Esophagus (tissue), 2 donors: ENCODE results near the gene RDH14. TPM values are rescaled to one million over a fixed set of nuclear protein-coding genes. Genes with fewer than 3 reads are reported as not detected.

Experiments
- H3K27ac ChIP-seq, 2 donors: one replicate each; pipeline ENCODE4 v1.5.1; 2013; ENCODE audit warnings: low read depth in 2 of 2, mild to moderate bottlenecking in 2 of 2, inconsistent platforms in 1 of 2, low read length in 1 of 2, moderate library complexity in 1 of 2
- H3K27me3 ChIP-seq, 2 donors: one replicate each; pipeline ENCODE4 v1.6.1; 2013; ENCODE audit warnings: low read length in 2 of 2, control low read depth in 1 of 2, mild to moderate bottlenecking in 1 of 2; ENCODE audit not compliant: insufficient read depth in 2 of 2, control insufficient read depth in 1 of 2
- H3K36me3 ChIP-seq, 2 donors: one replicate each; pipeline ENCODE4 v1.6.1; 2013; ENCODE audit warnings: low read length in 1 of 2; ENCODE audit not compliant: control insufficient read depth in 2 of 2, insufficient read depth in 2 of 2
- H3K4me1 ChIP-seq, 2 donors: one replicate each; pipeline ENCODE4 v1.6.1; 2013; ENCODE audit warnings: low read length in 1 of 2; ENCODE audit not compliant: control insufficient read depth in 2 of 2, insufficient read depth in 2 of 2
- H3K4me3 ChIP-seq, 2 donors: one replicate each; pipeline ENCODE4 v1.5.1; 2013; ENCODE audit warnings: low read length in 2 of 2, mild to moderate bottlenecking in 2 of 2, low read depth in 1 of 2, moderate library complexity in 1 of 2
- H3K9me3 ChIP-seq, 2 donors: one replicate each; pipeline ENCODE4 v1.6.1; 2013; ENCODE audit warnings: mild to moderate bottlenecking in 2 of 2, low read depth in 1 of 2, low read length in 1 of 2, moderate library complexity in 1 of 2; ENCODE audit not compliant: control insufficient read depth in 2 of 2, insufficient read depth in 1 of 2
- WGBS, 2 donors: extraction: QIAGEN DNeasy Blood & Tissue Kit; methylation state at CpG; one replicate each; pipeline ENCODE4 v1.1.7; 2013; 5-methylcytosine and 5-hydroxymethylcytosine counted together
- polyA plus RNA-seq, 2 donors: library from polyadenylated mRNA; stranded (reverse); fragments of 200-250 nt; gene quantifications; one replicate each; pipeline ENCODE4 v1.2.3, GENCODE V29; 2013
- donor health status: healthy with polysubstance abuse.
- donor health status: Bipolar disorder and iron deficiency.

Gene RDH14
- polyA plus RNA-seq, 2 donors, result 11.8 to 14.3 TPM

DNA sequence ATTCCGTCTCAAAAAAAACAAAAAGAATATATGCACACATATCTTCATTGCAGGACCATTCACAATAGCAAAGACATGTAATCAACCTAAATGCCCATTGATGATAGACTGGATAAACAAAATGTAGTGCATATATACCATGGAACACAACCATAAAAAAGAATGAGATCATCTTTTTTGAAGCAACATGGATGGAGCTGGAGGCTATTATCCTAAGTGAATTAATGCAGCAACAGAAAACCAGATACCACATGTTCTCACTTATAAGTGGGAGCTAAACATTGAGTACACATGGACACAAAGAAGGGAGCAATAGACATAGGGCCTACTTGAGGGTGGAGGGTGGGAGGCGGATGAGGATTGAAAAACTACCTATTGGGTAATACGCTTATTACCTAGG lies 20.2 kb upstream of the RDH14 start:
- 98% methylated on average over 3 of the region's 3 CpGs for WGBS, 2 donors

DNA sequence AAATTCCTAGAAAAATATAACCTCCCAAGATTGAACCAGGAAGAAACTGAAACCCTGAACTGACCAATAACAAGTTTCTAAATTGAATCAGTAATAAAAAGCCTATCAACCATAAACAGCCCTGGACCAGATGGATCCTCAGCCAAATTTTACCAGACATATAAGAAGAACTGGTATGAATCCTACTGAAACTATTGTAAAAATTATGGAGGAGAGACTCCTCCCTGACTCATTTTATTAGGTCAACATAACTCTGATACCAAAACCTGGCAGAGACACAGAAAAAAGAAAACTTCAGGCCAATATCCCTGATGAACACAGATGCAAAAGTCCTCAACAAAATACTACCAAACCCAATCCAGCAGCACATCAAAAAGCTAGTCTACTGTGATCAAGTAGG lies 17.6 kb upstream of the RDH14 start:
- no peak overlapping the region for H3K27ac ChIP-seq
- no peaks in the 10 kb centered on the region for H3K27me3 ChIP-seq
- no peak overlapping the region for H3K4me3 ChIP-seq
- H3K4me1 ChIP-seq, result no peaks in the 10 kb centered on the region
- no peaks in the 10 kb centered on the region for H3K36me3 ChIP-seq
- no peaks in the 10 kb centered on the region for H3K9me3 ChIP-seq

More for the DNA sequence above, 20.2 kb upstream of the RDH14 start:
- Histone ChIP-seq H3K27ac (no peak overlapping the region), H3K9me3 (peaks cover 6 to 12% of the 10 kb centered on the region in 2 donors), H3K27me3 (no peaks in the 10 kb centered on the region), H3K4me1 (no peaks in the 10 kb centered on the region), H3K4me3 (no peak overlapping the region), H3K36me3 (no peaks in the 10 kb centered on the region)

DNA sequence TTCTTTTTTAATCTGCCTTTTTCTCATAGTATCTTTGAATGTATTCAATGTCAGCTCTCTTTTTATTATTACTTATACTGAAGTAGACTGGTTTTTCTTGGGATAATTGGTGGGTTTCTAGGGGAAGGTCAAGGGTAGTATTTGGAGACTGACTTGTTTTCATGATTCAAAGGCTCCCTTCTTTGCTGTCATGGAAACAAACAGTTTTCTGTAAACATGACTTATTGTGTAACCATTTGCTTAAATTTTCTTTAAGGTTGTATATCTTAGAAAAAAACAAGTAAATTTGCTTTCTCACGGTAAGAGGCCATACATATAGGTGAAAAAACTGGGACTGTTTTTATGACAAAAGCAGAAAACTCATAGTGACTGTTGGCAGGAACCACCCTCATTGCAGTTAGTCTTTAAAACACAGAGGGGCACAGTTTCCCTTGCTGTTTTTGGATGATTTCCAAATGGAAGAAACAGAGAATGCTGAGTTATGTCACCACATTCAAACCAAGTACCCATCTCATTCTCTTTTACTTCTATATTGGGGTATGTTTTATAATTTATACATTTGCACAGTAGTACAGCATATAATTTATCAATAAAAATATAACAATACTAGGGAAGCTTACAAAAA lies 5.8 kb upstream of the RDH14 start:
- H3K27me3 ChIP-seq, result no peaks in the 10 kb centered on the region
- no peaks in the 10 kb centered on the region for H3K9me3 ChIP-seq
- peaks cover 0 to 3% of the 10 kb centered on the region in 2 donors for H3K36me3 ChIP-seq
- WGBS, 2 donors, result 62% methylated on average over 1 of the region's 1 CpG
- H3K27ac ChIP-seq, result no peak overlapping the region
- H3K4me1 ChIP-seq, result no peaks in the 10 kb centered on the region
- no peak overlapping the region for H3K4me3 ChIP-seq

DNA sequence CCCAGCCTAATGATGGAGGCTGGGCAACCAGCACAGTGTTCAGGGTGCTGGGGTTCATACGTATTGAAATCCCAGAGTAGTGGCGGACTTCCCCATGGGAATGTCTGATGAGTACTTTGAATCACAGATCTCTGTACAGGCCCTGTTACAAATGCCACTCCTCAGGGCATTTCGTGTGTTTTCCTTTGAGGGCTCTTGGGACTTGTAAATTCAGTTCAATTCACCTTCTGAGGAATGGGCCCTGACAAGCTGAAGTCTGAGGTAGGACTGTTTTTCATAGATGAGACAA lies 288 bp upstream of the RDH14 start:
- peak overlapping the region; percentile 88 to 98 for H3K4me3 ChIP-seq
- no peaks in the 10 kb centered on the region for H3K4me1 ChIP-seq
- peak overlapping the region; percentile 70 to 95 for H3K27ac ChIP-seq
- H3K36me3 ChIP-seq, result no peaks in the 10 kb centered on the region
- 2% methylated on average over 3 of the region's 3 CpGs for WGBS, 2 donors
- no peaks in the 10 kb centered on the region for H3K27me3 ChIP-seq
- H3K9me3 ChIP-seq, result no peaks in the 10 kb centered on the region

DNA sequence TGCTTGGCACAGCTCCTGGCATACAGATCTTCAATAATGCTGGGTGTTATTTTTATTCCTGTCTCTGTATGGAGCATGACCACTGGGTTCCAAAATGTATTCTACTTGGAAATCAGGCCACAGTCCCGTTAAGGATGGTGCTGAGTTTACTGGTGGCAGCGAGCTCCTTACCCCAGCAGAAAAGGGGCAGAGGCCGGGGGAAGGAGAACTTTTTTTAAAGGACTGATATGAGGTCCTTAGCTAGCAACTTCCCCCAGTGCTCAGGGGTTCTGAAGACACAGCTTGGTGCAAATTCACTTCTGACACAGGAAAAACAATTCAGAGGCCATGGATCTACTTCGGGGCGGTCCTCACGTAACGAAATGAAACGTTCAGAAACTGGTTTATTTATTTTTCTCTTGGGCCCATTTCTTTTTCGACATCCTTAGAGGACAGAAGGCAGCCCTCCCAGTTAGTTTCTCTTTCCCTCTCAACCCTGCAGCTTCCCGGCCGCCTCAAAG lies 872 bp downstream of the RDH14 start:
- Histone ChIP-seq H3K36me3 (peaks cover 4% of the 10 kb centered on the region in 2 donors), H3K27me3 (no peaks in the 10 kb centered on the region), H3K4me3 (peak overlapping the region; percentile 88 to 98), H3K4me1 (no peaks in the 10 kb centered on the region), H3K27ac (peak overlapping the region; percentile 95 to 96), H3K9me3 (no peaks in the 10 kb centered on the region)
- WGBS, 2 donors, result 1% methylated on average over 11 of the region's 11 CpGs

DNA sequence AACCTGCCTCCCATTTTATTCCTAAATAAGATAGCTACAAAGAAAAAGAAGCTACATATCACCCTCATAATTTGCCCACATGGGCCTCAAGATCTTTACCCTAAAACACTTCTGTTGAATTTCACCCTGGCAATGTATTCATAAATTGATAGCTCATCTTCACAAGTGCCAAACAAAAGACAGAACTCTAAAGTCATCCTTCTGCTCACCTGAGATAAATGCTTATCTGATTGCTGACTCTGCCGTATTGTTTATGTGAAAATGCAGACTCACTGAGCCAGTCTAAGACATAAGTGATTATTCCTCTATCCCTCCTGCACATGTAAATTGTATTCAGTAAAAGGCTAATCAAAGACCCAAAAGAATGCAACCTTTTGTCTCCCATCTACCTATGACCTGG lies 2.0 kb downstream of the RDH14 start:
- 68 to 82% methylated on average over 1 of the region's 1 CpG for WGBS, 2 donors
- H3K9me3 ChIP-seq, result no peaks in the 10 kb centered on the region
- H3K4me1 ChIP-seq, result no peaks in the 10 kb centered on the region

DNA sequence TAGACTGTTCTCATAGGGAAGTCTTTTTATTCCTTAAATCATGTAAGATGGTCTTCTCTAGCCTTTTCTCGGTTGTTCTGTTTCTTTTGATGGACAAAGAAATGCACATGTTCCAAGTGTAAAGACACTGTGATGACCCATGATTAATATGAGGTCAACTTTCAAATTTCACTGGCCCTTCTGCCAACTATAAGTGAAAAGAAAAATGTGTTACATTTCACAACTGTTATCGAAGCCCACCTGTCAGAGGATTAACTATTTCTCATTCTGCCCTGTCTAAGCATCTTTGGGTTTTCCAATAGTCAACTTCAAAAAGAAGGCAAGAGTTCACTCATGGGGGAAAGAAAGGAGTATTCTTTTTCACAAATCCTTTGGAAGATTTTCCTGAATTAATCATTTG lies 3.3 kb downstream of the RDH14 start:
- no peaks in the 10 kb centered on the region for H3K27me3 ChIP-seq
- peaks cover 4 to 7% of the 10 kb centered on the region in 2 donors for H3K36me3 ChIP-seq
- H3K27ac ChIP-seq, result no peak overlapping the region
- no peaks in the 10 kb centered on the region for H3K4me1 ChIP-seq
- H3K9me3 ChIP-seq, result no peaks in the 10 kb centered on the region
- H3K4me3 ChIP-seq, result no peak overlapping the region
- 72 to 80% methylated on average over 2 of the region's 2 CpGs for WGBS, 2 donors

More for the DNA sequence above, 2.0 kb downstream of the RDH14 start:
- H3K27ac ChIP-seq, result no peak overlapping the region
- H3K4me3 ChIP-seq, result no peak overlapping the region
- H3K27me3 ChIP-seq, result no peaks in the 10 kb centered on the region
- peaks cover 4 to 7% of the 10 kb centered on the region in 2 donors for H3K36me3 ChIP-seq

DNA sequence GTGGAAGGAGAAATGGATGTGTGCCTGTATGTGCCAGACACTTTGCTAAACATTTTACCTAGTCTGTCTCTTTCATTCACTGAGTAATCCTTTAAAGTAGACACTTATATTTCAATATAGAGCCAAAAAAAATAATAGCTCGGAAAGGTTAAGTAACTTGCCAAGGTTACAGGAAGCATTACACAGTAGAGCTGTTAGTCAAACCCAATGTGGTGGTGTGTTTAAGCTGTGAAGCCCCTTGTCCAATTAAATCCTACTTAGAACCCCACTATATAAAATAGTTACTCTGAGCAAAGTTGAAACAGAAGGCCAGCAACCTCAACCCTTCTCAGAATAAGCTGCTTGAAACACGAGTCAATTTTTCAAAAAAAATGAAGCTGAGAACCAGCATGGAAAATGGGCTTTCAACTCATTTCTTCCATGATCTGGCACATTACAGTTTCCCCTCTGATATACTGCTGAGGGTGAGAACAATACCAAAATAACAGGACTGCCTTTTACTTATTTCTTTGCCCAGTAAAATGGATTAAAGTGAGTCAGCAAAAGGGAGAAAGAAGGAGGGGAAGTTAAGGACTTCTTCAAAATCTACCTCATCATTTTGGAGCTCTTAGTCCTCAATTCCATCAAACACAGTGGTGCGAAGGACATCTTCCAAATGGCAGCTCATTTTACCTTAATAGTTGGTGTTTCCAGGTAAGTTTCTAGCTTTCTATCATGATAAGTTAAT lies 7.9 kb downstream of the RDH14 start:
- Histone ChIP-seq H3K4me1 (no peaks in the 10 kb centered on the region), H3K9me3 (no peaks in the 10 kb centered on the region), H3K4me3 (no peak overlapping the region), H3K36me3 (peaks cover 4 to 7% of the 10 kb centered on the region in 2 donors), H3K27ac (no peak overlapping the region), H3K27me3 (no peaks in the 10 kb centered on the region)
- 66 to 70% methylated on average over 3 of the region's 3 CpGs for WGBS, 2 donors

DNA sequence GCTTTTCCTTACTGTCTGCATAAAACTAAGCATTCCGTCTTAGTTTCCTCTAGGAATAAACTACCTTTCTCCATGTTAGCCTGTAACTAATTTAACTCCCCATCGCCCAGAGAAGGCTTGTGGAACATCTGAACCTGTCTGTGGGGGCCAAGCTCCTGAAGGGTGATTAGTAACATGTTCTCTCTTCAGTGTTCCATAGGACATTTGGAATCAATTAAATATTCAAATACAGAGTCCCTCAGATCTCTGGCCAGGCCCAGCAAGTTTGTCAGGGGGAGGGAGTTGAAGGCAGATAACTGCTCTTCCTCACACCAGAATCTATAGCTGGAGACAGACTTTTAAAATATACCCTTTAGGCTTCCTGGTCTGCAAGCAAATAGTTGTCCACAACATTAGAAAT lies 8.8 kb downstream of the RDH14 start:
- Histone ChIP-seq H3K36me3 (peaks cover 4 to 7% of the 10 kb centered on the region in 2 donors), H3K4me1 (no peaks in the 10 kb centered on the region), H3K4me3 (no peak overlapping the region), H3K9me3 (no peaks in the 10 kb centered on the region), H3K27ac (no peak overlapping the region), H3K27me3 (no peaks in the 10 kb centered on the region)
- WGBS, 2 donors, result 78 to 88% methylated on average over 2 of the region's 2 CpGs

DNA sequence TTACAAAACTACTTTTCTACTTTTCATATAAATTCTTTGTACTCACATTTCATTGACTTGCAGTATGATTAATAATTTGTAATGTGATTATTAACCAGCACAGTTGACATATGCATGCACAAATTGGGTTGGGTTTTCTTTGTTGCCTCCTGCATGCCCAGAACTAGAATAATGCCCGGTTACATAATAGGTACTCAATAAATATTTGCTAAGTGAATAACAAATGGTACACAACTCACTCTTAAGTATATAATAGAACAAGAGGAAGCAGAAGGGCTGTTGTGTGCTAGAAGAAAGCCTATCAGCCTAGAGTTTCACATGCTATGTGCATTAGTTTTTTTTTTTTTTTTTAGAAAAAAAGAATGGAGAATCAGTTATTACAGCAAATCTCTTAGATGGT lies 9.3 kb downstream of the RDH14 start:
- Histone ChIP-seq H3K27ac (no peak overlapping the region), H3K4me3 (no peak overlapping the region), H3K4me1 (no peaks in the 10 kb centered on the region), H3K36me3 (peaks cover 4 to 7% of the 10 kb centered on the region in 2 donors), H3K9me3 (no peaks in the 10 kb centered on the region), H3K27me3 (no peaks in the 10 kb centered on the region)
- WGBS, 2 donors, result 41 to 44% methylated on average over 1 of the region's 1 CpG
